Stimulated activated CD4-positive, alpha-beta T cell treated with anti-CD3 and anti-CD28 coated beads, Interleukin-4, amount 100 ng/mL, for 24 hours (primary cell): ENCODE results near the gene PSORS1C2.
A peak's percentile ranks its signal among the peaks of the same experiment; 100 is the strongest.
"Not testable (repeated sequence)": the region's sequence is repeated elsewhere in the genome, so short reads cannot be mapped to it uniquely, and the experiment has no call there.

Experiments
- DNase-seq: peaks from one replicate; pipeline ENCODE4 v3.0.0-alpha.2; 2020

The PSORS1C2 gene

GRCh38 chr6:31138982-31139381, at the start of gene PSORS1C2:
Gene PSORS1C2 (minus strand): TSS chr6:31139066. CDS start chr6:31139026, 40 bp downstream.
- DNase-seq, result no peak

- DNase-seq, result no peak
These were observed 48.9 kb upstream of the PSORS1C2 start for GRCh38 chr6:31187780-31188194.

- DNase-seq, result no peak
These were observed 47.3 kb upstream of the PSORS1C2 start for GRCh38 chr6:31186052-31186734.

- not testable (repeated sequence) for DNase-seq
These were observed 46.8 kb upstream of the PSORS1C2 start for GRCh38 chr6:31185695-31186051.

GRCh38 chr6:31183859-31184258, 45.0 kb upstream of the PSORS1C2 start:
- not testable (repeated sequence) for DNase-seq

GRCh38 chr6:31183287-31183686, 44.4 kb upstream of the PSORS1C2 start:
- DNase-seq, result not testable (repeated sequence)

GRCh38 chr6:31180500-31180899, 41.6 kb upstream of the PSORS1C2 start:
- DNase-seq, result peak; percentile 81

GRCh38 chr6:31179896-31180295, 41.0 kb upstream of the PSORS1C2 start:
- no peak for DNase-seq

- no peak for DNase-seq
These were observed 40.1 kb upstream of the PSORS1C2 start for GRCh38 chr6:31179042-31179386.

GRCh38 chr6:31178143-31179041, 39.5 kb upstream of the PSORS1C2 start:
- no peak for DNase-seq

GRCh38 chr6:31175971-31176370, 37.1 kb upstream of the PSORS1C2 start:
- no peak for DNase-seq

- DNase-seq, result no peak
These were observed 35.5 kb upstream of the PSORS1C2 start for GRCh38 chr6:31174378-31174777.

GRCh38 chr6:31173406-31173805, 34.5 kb upstream of the PSORS1C2 start:
- no peak for DNase-seq

- DNase-seq, result no peak
These were observed 34.1 kb upstream of the PSORS1C2 start for GRCh38 chr6:31172973-31173384.

GRCh38 chr6:31171931-31172905, 33.4 kb upstream of the PSORS1C2 start:
- no peak for DNase-seq

GRCh38 chr6:31170987-31171671, 32.3 kb upstream of the PSORS1C2 start:
- no peak for DNase-seq

GRCh38 chr6:31170600-31170881, 31.7 kb upstream of the PSORS1C2 start, which contains the start of gene POU5F1:
Gene POU5F1 (minus strand): TSS chr6:31170682. CDS start chr6:31170620, 62 bp downstream.
- DNase-seq, result no peak

- DNase-seq, result not testable (repeated sequence)
These were observed 31.2 kb upstream of the PSORS1C2 start for GRCh38 chr6:31169858-31170599.

- no peak for DNase-seq
These were observed 30.4 kb upstream of the PSORS1C2 start for GRCh38 chr6:31169123-31169857.

GRCh38 chr6:31168606-31169005, 29.7 kb upstream of the PSORS1C2 start:
- DNase-seq, result no peak

GRCh38 chr6:31165986-31166385, 27.1 kb upstream of the PSORS1C2 start:
- no peak for DNase-seq
